DND-41 (cell line): ENCODE measurements around the gene COLGALT1.

Experiments
- CTCF ChIP-seq: IDR thresholded peaks from 2 replicates; pipeline ENCODE4 v1.5.1; 2012; ENCODE audit warnings: borderline replicate concordance, low read length, moderate library complexity, mild to moderate bottlenecking; ENCODE audit not compliant: poor library complexity, severe bottlenecking; ENCODE audit errors: extremely low read depth
- EZH2 ChIP-seq: IDR thresholded peaks from 3 replicates; pipeline ENCODE4 v1.6.1; 2012; ENCODE audit warnings: borderline replicate concordance, low read depth, mild to moderate bottlenecking, moderate library complexity, low read length, inconsistent platforms; ENCODE audit not compliant: severe bottlenecking

GRCh38 chr19:17618281-17618903 is 62.9 kb downstream of the COLGALT1 start:
- no peak for TF ChIP-seq CTCF
- TF ChIP-seq EZH2: no peak
